Activated CD8-positive, alpha-beta T cell treated with anti-CD3 and anti-CD28 coated beads for 36 hours (primary cell): Measurements from ENCODE around the gene DLD. TPM values are rescaled to one million over a fixed set of nuclear protein-coding genes. Genes with fewer than 3 reads are reported as not detected.

Source experiments
- ATAC-seq: fragments of 200-7000 bp; cut with Tn5 transposase; one replicate; pipeline ENCODE4 v1.10.0; 2021; ENCODE audit warnings: mild to moderate bottlenecking, moderate library complexity
- CTCF ChIA-PET: fragments of 350-600 bp; sonication (Branson Sonifier 250); formaldehyde crosslinking; loops from one replicate; lab custom pipeline; 2021; ENCODE audit warnings: antibody characterized with exemption; lab: Charles Lee
- POLR2A ChIA-PET: fragments of 350-600 bp; sonication (Branson Sonifier 250); formaldehyde crosslinking; loops from one replicate; lab custom pipeline; 2021; ENCODE audit warnings: antibody characterized with exemption; lab: Charles Lee
- DNase-seq: peaks from one replicate; pipeline ENCODE4 v3.0.0-alpha.2; 2020
- H3K27ac Mint-ChIP-seq: one replicate; pipeline ENCODE4 v1.8.0; 2021; ENCODE audit warnings: mild to moderate bottlenecking, mixed read lengths
- H3K27me3 Mint-ChIP-seq: one replicate; pipeline ENCODE4 v1.8.0; 2021; ENCODE audit warnings: mixed read lengths
- H3K36me3 Mint-ChIP-seq: one replicate; pipeline ENCODE4 v1.8.0; 2021; ENCODE audit warnings: low read depth, mixed read lengths
- H3K4me1 Mint-ChIP-seq: one replicate; pipeline ENCODE4 v1.8.0; 2021; ENCODE audit warnings: low read depth, mixed read lengths
- H3K4me3 Mint-ChIP-seq: one replicate; pipeline ENCODE4 v1.8.0; 2021; ENCODE audit warnings: mild to moderate bottlenecking, moderate library complexity, mixed read lengths
- H3K9me3 Mint-ChIP-seq: one replicate; pipeline ENCODE4 v1.8.0; 2021; ENCODE audit warnings: mixed read lengths
- CTCF ChIP-seq: fragments of 200-600 bp; IDR thresholded peaks from one replicate; pipeline ENCODE4 v1.8.0; 2022; ENCODE audit warnings: antibody characterized with exemption, mild to moderate bottlenecking
- intact Hi-C: fragments of 100-400 bp; cut with micrococcal nuclease; formaldehyde crosslinking; loops from one replicate; pipeline ENCODE4 v1.10.0; 2022
- total RNA-seq, 2 experiments: library from RNA; stranded (reverse); gene quantifications; one replicate each; pipeline ENCODE4 v1.2.3, GENCODE V29; 2021

Gene DLD
- total RNA-seq, 2 experiments from 2014 or later: 99.8 to 102 TPM

- DNase-seq (no peak), ATAC-seq (no peak)
- no peak overlapping the region for H3K4me3 Mint-ChIP-seq
- no peaks in the 10 kb centered on the region for H3K36me3 Mint-ChIP-seq
- TF ChIP-seq CTCF: no peak
- intact Hi-C loops: no loop called here
- no peaks in the 10 kb centered on the region for H3K4me1 Mint-ChIP-seq
- ChIA-PET CTCF (no interaction called here), POLR2A (no interaction called here)
- H3K9me3 Mint-ChIP-seq: no peaks in the 10 kb centered on the region
- H3K27me3 Mint-ChIP-seq: peaks cover 5% of the 10 kb centered on the region
- no peak overlapping the region for H3K27ac Mint-ChIP-seq
These were observed 68.0 kb downstream of the DLD start for GRCh38 chr7:107958764-107959526.

GRCh38 chr7:107959527-107959898, 68.5 kb downstream of the DLD start:
- Mint-ChIP-seq H3K27ac (no peak overlapping the region), H3K27me3 (peaks cover 5% of the 10 kb centered on the region), H3K4me1 (no peaks in the 10 kb centered on the region), H3K36me3 (no peaks in the 10 kb centered on the region), H3K4me3 (no peak overlapping the region), H3K9me3 (no peaks in the 10 kb centered on the region)
- no peak for ATAC-seq
- intact Hi-C loops: no loop called here
- CTCF ChIA-PET: no interaction called here
- TF ChIP-seq CTCF: no peak
- POLR2A ChIA-PET: no interaction called here
- no peak for DNase-seq

GRCh38 chr7:107960272-107960671, 69.3 kb downstream of the DLD start:
- intact Hi-C loops: no loop called here
- CTCF ChIA-PET: no interaction called here
- no peak for ATAC-seq
- H3K4me1 Mint-ChIP-seq: no peaks in the 10 kb centered on the region
- H3K9me3 Mint-ChIP-seq: no peaks in the 10 kb centered on the region
- DNase-seq: no peak
- no peak overlapping the region for H3K4me3 Mint-ChIP-seq
- H3K27me3 Mint-ChIP-seq: peaks cover 4% of the 10 kb centered on the region
- no peaks in the 10 kb centered on the region for H3K36me3 Mint-ChIP-seq
- TF ChIP-seq CTCF: no peak
- POLR2A ChIA-PET: no interaction called here
- H3K27ac Mint-ChIP-seq: no peak overlapping the region

GRCh38 chr7:107961405-107961804, 70.4 kb downstream of the DLD start:
- DNase-seq (no peak), ATAC-seq (no peak)
- Mint-ChIP-seq H3K4me1 (no peaks in the 10 kb centered on the region), H3K4me3 (no peak overlapping the region), H3K36me3 (no peaks in the 10 kb centered on the region), H3K27me3 (peaks cover 3% of the 10 kb centered on the region), H3K9me3 (no peaks in the 10 kb centered on the region), H3K27ac (no peak overlapping the region)
- ChIA-PET CTCF (interaction anchor here (1.0 kb wide), 1 partner anchor 82 kb away, joined by 3 read pairs; no protein-coding TSS in a partner anchor), POLR2A (no interaction called here)
- TF ChIP-seq CTCF: no peak
- intact Hi-C loops: no loop called here

GRCh38 chr7:107962817-107963216, 71.8 kb downstream of the DLD start:
- H3K36me3 Mint-ChIP-seq: no peaks in the 10 kb centered on the region
- intact Hi-C loops: no loop called here
- DNase-seq (no peak), ATAC-seq (no peak)
- ChIA-PET CTCF (no interaction called here), POLR2A (no interaction called here)
- TF ChIP-seq CTCF: no peak
- H3K4me3 Mint-ChIP-seq: no peak overlapping the region
- no peaks in the 10 kb centered on the region for H3K9me3 Mint-ChIP-seq
- no peak overlapping the region for H3K27ac Mint-ChIP-seq
- no peaks in the 10 kb centered on the region for H3K4me1 Mint-ChIP-seq
- H3K27me3 Mint-ChIP-seq: peaks cover 3% of the 10 kb centered on the region
